Fibroblast of peridontal ligament (primary cell): ENCODE data around the gene ARHGAP42.

Experiments
- DNase-seq: peaks from one replicate; pipeline ENCODE4 v3.0.0-alpha.2; 2010; ENCODE audit errors: extremely low read depth

Gene ARHGAP42

GRCh38 chr11:100832829-100833228 is 145.7 kb downstream of the ARHGAP42 start:
- no peak for DNase-seq

DNA sequence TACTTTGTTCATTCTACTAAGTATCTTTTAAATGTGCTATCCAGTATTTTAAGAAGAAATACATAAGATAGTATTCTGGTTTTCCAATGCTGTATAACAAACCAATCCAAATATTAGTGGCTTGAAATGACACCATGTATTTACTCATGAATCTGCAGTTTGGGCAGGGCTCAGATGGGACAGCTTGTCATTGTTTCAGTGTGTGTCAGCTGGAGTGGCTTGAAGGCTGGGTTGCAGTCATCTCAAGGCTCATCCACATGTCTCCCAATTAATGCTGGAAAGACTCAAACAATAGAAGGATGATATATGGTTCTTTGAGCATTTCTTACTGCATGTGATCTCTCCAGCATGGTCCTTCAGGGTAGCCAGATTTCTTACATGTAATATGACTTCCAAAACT is 146.2 kb downstream of the ARHGAP42 start:
- DNase-seq: no peak

GRCh38 chr11:100835854-100836253 is 148.8 kb downstream of the ARHGAP42 start:
- no peak for DNase-seq

DNA sequence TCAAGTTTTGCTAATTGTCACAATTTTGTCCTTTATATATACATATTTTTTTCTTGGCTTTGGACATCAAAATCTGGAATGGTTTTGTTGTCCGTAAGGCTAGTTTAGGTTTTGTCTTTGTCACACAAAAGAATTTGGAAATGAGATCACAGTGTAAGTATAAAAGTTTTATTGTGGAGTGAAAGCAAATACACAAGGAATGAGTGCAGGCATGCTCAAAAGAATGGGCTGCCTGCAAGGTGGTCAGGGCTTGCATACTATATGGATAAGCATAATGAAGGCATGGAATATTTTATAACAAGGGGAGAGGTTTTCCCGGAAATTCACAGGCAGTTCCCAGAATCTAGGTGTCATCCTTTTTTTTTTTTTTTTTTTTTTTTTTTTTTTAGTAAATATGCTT is 150.2 kb downstream of the ARHGAP42 start:
- DNase-seq: no peak

DNA sequence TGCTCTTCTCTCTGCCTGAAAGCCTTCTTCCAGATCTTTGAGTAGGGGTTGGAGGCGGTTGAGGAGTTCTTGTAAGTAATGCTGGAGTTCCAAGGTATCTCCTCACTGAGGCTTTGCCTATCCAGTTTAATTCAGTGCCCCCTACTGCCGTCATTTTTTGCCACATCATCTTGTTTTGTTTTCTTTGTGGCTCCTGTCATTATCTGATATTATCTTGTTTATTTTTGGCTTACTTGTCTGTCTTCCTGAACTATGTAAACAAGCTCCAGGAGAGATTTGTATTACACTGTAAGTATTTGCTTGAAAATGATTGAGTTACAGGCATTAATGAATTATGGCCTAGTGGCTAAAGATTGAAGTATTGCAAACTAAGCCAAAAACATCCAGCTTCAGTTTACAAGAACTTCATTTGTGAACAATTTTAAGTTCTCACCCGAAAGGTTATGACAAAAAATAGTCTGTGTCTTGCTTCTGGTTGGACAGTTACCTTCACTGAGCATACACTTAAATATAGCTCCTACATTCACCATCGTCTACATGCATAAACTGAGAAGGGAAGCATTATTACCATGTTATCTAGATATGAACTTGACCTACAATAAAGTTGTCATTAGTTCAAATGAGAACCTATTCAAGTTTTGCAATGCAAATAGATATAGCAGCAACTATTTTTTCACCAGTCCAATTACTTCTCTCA is 154.8 kb downstream of the ARHGAP42 start:
- DNase-seq: no peak

DNA sequence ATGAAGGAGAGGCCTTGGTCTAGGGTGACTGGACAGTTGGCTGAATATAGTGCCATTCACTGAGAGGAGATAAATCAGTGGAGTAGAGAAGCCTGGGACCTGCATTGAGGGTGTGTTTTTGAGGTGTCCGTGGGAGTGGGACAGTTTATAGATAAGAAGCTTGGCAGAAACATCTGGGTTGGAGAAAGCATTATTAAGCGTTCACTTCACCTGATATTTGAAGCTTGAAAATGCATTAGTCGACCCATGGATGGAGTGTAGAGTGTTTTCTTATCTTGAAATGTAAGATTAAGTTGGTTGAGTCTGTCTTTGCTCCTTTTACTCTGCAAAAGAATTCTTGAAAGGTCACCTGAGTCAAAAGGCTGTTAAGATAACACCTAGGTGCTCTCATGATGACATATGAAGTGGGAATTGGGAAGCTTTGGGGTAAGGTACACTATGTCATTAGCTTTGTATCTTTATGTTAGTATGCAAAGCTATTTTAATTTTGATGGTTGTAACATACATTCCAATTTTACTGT is 160.7 kb downstream of the ARHGAP42 start:
- DNase-seq: no peak

GRCh38 chr11:100849009-100849900 is 162.2 kb downstream of the ARHGAP42 start:
- DNase-seq: peak; percentile 99

DNA sequence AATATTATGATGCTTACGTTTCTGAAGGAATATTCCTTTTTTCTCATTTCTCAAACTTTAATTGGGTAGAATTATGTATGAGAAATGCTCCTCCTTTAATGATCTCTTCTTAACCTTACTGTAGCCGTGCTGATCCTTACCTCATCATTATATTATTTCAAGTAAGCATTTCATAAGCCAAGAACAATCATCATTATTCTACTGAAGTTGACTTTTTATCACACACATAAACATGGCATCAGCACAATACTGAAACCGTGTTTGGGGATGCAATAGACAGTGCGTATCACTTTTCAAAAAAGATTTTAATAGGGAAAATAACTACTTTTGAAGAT is 162.8 kb downstream of the ARHGAP42 start:
- peak; percentile 53 for DNase-seq

DNA sequence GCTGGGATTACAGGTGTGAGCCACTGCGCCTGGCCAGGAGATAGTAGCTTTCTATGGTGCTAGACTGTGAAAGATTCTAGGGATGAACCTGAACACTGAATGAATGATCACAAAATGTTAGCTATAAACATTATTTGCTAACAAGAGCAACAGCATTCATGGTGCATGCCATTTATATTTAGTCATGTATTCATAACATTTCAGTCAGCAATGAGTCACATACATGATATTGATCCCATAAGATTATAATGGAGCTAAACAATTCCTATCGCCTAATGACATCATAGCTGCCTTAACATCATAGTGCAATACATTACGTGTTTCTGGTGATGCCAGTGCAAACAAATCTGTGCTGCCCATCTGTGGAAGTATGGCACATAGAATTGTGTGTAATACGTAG is 164.1 kb downstream of the ARHGAP42 start:
- DNase-seq: peak; percentile 66

- DNase-seq: no peak
Measured at GRCh38 chr11:100851584-100852152, 164.6 kb downstream of the ARHGAP42 start.

DNA sequence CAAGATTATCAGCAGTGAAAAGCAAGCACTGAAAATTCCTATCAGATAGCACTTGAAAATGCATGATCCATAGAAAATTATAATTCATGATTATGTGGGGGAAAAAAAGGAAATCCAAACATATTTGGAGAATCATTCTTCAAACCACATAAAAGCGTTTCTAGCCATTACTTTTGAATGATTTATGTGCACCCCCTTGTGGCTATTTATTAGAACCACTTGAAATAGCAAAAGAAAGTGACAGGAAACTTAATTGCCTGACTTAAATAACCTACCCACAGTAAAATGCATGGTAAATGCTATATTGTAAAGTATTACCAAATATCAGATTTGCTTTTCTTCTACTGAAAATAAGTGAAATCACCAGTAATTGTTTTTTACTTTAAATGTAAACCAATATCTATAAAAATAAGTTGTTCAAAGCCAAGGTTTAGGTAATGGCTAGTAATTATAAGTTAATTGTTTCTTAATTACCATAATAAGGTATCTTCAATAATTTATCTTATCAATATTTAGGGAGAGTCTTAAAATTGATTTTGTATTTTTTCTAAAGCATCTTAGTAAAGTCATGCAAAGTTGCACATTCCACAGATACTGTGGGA is 168.5 kb downstream of the ARHGAP42 start:
- DNase-seq: peak; percentile 86

DNA sequence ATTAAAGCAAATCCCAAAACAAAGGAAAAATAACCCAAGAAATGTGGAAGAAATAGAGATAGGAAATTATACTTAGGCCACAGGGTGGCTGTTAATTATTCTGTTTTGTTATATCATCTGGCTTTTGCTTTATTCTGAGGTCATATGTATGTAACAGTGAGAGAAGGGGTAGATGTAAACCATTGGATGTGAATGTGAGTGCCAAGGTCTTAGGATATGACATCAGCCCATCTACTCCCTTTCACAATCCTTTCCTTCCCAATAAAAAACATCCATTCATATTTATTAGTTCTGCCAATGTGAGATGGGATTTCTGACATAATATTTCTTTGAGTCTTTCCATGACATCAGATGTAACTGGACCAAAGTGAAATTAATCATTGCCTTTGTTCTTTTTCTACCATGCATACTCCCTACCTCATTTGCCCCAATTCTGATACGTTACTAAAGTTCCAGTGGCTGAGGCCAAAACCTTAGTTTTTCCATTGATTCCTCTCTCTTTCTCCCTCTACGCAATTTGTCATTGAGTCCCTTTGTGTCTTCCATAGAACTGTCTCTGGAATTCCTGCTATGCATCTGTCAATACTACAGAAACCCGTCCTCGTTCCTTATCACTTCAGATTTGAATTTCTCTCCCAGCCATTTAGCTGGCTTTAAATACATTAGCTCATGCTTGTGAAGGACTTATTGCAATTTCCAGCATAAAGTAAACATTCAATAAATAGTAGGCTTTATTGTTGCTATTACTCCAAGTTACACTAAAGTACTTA is 170.3 kb downstream of the ARHGAP42 start:
- peak; percentile 58 for DNase-seq

DNA sequence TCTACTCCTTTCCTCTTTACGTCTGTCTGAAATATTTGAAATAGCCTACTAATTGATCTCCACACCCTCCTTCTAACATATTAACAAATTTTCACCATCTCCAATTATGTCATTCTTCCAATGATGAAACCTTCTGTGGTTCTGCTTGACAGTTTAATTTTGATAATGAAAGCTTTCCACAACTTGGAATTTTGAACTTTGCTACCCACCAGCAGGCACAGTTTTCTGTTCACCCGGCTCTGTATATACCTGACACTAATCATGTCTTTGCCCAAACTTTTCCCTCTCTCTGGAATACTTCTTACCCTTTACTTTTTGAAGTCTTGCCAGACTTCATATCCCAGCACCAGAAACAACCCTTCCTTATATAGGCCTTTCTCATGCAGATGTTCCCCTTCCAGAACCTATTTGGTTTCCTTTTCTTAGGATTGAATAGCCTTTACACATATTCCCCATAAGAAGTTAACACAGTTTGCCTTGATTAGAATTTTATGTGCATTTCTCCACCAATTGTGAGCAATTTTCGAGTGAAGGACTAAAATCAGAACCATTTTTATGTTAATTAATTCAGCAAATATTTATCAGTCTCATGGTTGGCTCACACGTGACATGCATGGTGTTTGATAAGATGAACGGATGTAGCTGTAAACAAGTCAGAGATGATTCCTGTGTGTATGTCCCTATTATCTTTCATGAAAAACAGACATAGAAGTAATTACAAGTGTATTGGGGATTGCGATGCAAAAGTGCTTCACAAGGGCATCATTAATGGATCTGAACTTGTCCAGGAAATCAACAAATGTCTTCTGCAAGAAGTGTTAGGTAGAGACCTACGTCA is 173.4 kb downstream of the ARHGAP42 start:
- DNase-seq: no peak

- no peak for DNase-seq
Measured at GRCh38 chr11:100861212-100861611, 174.1 kb downstream of the ARHGAP42 start.

DNA sequence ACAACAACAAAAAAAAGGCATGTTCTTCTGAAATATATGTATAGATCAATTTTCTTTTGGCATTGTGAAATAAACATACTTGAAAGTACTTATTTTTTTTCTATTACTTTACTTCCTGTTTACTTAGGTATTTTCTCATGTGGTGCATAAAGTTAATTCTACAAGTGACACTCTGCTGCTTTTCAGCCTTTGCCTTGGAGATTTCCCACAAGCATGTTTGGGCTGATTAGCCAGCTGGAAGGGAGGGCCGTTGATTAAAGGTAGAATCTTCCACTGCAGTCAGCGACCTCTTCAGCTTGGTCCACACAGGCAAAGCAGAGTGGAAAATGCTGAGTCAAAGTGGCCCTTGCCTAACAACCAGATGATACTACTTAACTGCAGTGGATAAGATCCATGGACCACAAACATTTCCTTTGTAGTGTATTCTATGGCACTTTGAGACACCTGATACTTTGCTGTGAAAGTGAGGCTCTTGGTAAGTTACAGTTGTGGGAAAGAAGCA is 176.0 kb downstream of the ARHGAP42 start:
- peak; percentile 100 for DNase-seq

GRCh38 chr11:100865443-100866065 is 178.5 kb downstream of the ARHGAP42 start:
- no peak for DNase-seq

DNA sequence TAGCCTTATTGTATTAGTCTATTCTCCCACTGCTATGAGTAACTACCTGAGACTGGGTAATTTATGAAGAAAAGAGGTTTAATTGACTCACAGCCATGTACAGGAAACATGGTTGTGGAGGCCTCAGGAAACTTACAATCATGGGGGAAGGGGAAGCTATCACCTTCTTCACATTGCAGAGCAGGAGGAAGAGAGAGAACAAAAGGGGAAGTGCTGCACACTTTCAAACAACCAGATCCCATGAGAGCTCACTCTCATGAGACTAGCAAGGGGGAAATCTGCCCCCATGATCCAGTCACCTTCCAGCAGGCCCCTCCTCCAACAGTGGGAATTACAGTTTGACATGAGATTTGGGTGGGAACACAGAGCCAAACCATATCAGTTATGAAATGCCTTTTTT is 179.4 kb downstream of the ARHGAP42 start:
- DNase-seq: no peak

GRCh38 chr11:100867606-100868005 is 180.5 kb downstream of the ARHGAP42 start:
- DNase-seq: no peak

DNA sequence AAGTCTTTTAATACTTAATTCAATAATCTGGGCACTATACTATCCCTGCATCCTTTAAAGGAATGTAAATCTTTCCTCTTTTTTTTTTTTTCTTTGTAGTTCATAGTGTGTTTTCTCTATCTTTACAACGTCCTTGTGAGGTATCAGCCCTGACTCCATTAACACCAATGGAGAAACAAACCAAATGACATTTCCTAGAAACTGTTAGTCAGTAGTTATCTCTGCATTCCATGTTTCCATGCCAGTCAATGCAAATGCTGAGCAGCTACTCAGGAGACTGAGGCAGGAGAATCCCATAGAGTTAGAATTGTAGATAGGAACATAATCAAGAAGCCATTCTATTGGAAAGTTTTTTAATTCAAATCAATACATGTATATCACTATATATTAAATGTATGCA is 182.2 kb downstream of the ARHGAP42 start:
- no peak for DNase-seq

- no peak for DNase-seq
Measured at GRCh38 chr11:100870138-100870537, 183.1 kb downstream of the ARHGAP42 start.
